Osteocyte (in vitro differentiated cells): ENCODE measurements around the gene ERP44. TPM values are rescaled to one million over a fixed set of nuclear protein-coding genes. Genes with fewer than 3 reads are reported as not detected.
"Not testable (repeated sequence)": the region's sequence is repeated elsewhere in the genome, so short reads cannot be mapped to it uniquely, and the experiment has no call there.

Experiments used
- DNase-seq: peaks from one replicate; pipeline ENCODE4 v3.0.0; 2021; ENCODE audit warnings: mixed read lengths; ENCODE audit not compliant: unreplicated experiment; ENCODE audit errors: extremely low spot score
- H3K27ac Mint-ChIP-seq: one replicate; pipeline ENCODE4 v1.8.0; 2021; ENCODE audit warnings: mild to moderate bottlenecking, mixed read lengths; ENCODE audit not compliant: unreplicated experiment
- H3K27me3 Mint-ChIP-seq: one replicate; pipeline ENCODE4 v1.8.0; 2021; ENCODE audit warnings: mixed read lengths; ENCODE audit not compliant: unreplicated experiment
- H3K36me3 Mint-ChIP-seq: one replicate; pipeline ENCODE4 v1.8.0; 2021; ENCODE audit warnings: mixed read lengths; ENCODE audit not compliant: unreplicated experiment
- H3K4me1 Mint-ChIP-seq: one replicate; pipeline ENCODE4 v1.8.0; 2021; ENCODE audit warnings: mixed read lengths; ENCODE audit not compliant: unreplicated experiment
- H3K4me3 Mint-ChIP-seq: one replicate; pipeline ENCODE4 v1.8.0; 2021; ENCODE audit warnings: mild to moderate bottlenecking, moderate library complexity, mixed read lengths; ENCODE audit not compliant: unreplicated experiment
- H3K9me3 Mint-ChIP-seq: one replicate; pipeline ENCODE4 v1.8.0; 2021; ENCODE audit warnings: mixed read lengths; ENCODE audit not compliant: unreplicated experiment
- total RNA-seq: library from RNA; stranded (reverse); gene quantifications from 2 replicates; pipeline ENCODE4 v1.2.1, GENCODE V29; 2021
- TF ChIP-seq, protein P1 (sequence below): fragments of 200-600 bp; sonication (generic); IDR thresholded peaks from 2 replicates; pipeline ENCODE4 v1.5.0; 2021; ENCODE audit warnings: antibody characterized with exemption, mild to moderate bottlenecking, moderate library complexity

Gene ERP44
- total RNA-seq, 1 donor from 2014 or later, result 24.7 TPM

DNA sequence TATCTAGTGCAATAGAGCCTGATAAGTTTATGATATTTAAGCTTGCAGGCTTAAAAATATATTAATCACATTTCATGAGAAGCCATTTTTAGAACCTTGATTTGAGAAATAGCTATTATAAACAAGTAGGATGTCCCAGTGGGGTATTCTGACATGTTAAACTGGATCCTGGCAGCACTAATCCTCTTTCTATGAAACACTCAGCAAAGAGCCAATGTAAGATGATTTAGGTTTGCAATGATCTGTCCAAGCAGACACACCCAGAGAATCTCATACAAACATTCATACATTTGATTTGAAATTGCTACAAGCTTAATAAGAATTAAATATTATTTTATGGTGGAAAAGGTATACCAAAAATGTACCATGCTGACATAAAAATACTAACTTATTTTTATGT is 86.5 kb downstream of the ERP44 start:
- Mint-ChIP-seq H3K36me3 (peaks cover 24% of the 10 kb centered on the region), H3K27me3 (no peaks in the 10 kb centered on the region), H3K4me3 (no peak overlapping the region), H3K9me3 (peaks cover 6% of the 10 kb centered on the region), H3K27ac (no peak overlapping the region), H3K4me1 (no peaks in the 10 kb centered on the region)
- no peak for DNase-seq
- TF ChIP-seq, protein P1, sequence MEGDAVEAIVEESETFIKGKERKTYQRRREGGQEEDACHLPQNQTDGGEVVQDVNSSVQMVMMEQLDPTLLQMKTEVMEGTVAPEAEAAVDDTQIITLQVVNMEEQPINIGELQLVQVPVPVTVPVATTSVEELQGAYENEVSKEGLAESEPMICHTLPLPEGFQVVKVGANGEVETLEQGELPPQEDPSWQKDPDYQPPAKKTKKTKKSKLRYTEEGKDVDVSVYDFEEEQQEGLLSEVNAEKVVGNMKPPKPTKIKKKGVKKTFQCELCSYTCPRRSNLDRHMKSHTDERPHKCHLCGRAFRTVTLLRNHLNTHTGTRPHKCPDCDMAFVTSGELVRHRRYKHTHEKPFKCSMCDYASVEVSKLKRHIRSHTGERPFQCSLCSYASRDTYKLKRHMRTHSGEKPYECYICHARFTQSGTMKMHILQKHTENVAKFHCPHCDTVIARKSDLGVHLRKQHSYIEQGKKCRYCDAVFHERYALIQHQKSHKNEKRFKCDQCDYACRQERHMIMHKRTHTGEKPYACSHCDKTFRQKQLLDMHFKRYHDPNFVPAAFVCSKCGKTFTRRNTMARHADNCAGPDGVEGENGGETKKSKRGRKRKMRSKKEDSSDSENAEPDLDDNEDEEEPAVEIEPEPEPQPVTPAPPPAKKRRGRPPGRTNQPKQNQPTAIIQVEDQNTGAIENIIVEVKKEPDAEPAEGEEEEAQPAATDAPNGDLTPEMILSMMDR, result no peak

DNA sequence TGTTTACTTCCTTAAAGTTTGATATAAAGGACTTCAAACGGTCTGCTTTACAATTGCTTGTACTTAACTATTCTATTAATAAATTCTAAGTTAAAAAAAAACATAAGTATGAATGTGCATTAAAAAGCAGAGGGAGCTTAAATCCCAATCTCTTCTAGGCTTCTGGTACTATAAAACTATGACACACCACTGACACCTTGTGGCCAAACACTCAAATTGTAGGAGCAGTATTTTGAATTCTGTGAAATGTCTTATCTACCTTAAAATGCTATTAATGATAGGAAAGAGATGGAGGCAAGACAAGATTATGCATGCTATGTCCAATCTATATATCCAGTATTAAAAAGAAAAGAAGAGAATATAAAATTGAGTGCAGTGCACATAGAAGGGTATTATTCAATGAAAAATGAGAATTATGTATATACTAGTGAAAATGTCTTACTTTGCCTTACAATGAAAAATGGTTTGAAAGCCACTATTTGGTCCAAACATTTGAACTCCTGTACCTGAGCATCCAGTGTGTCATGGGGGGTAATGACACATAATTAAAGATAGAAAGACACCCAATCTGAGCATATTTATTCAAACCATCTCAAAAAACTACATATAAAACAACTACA is 87.6 kb downstream of the ERP44 start:
- Mint-ChIP-seq H3K36me3 (peaks cover 24% of the 10 kb centered on the region), H3K27ac (no peak overlapping the region), H3K9me3 (peaks cover 6% of the 10 kb centered on the region), H3K4me1 (no peaks in the 10 kb centered on the region), H3K4me3 (no peak overlapping the region), H3K27me3 (no peaks in the 10 kb centered on the region)
- TF ChIP-seq, protein P1, result peak; percentile 54
- no peak for DNase-seq

DNA sequence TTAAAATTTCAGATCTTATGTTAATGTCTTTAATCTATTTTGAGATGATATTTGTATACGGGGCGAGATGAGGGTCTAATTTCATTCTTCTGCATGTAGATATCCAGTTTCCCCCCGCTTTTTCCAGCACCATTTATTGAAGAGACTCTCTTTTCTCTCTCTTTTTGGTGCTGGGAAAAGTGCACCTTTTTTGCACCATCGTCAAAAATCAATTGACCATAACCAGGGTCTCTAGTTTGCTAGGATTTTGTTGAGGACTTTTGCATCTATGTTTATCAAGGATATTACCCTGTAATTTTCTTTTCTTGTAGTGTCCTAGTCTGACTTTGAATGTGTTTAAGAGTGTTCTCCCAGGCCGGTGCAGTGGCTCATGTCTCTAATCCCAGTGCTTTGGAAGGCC is 99.0 kb downstream of the ERP44 start:
- H3K27me3 Mint-ChIP-seq, result no peaks in the 10 kb centered on the region
- no peak overlapping the region for H3K4me3 Mint-ChIP-seq
- no peak overlapping the region for H3K27ac Mint-ChIP-seq
- TF ChIP-seq, protein P1, result no peak
- H3K4me1 Mint-ChIP-seq, result no peaks in the 10 kb centered on the region
- no peak for DNase-seq
- peaks cover 8% of the 10 kb centered on the region for H3K9me3 Mint-ChIP-seq
- peaks cover 44% of the 10 kb centered on the region for H3K36me3 Mint-ChIP-seq

DNA sequence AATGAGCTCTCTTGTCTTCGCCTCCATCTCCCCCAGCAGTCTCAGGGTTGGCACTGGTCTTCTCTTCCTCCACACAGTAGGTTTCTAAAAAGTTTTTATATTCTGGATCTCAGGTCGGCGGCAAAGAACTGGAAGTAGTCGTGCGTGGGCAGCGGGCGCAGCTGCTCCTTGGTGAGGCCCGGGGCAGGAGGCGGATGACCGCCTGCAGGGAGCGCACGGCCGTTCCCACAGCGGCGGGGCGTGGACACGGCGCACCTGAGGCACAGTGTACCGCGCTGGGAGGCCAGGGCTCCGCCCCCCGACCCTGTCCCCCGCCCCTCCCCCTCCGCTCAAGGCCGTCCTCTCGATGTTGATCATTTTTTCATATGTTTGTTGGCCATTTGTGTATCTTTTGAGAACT is 99.9 kb downstream of the ERP44 start:
- peaks cover 12% of the 10 kb centered on the region for H3K9me3 Mint-ChIP-seq
- TF ChIP-seq, protein P1, result no peak
- H3K4me1 Mint-ChIP-seq, result no peaks in the 10 kb centered on the region
- H3K4me3 Mint-ChIP-seq, result no peak overlapping the region
- no peak for DNase-seq
- no peaks in the 10 kb centered on the region for H3K27me3 Mint-ChIP-seq
- H3K27ac Mint-ChIP-seq, result no peak overlapping the region
- H3K36me3 Mint-ChIP-seq, result peaks cover 45% of the 10 kb centered on the region

DNA sequence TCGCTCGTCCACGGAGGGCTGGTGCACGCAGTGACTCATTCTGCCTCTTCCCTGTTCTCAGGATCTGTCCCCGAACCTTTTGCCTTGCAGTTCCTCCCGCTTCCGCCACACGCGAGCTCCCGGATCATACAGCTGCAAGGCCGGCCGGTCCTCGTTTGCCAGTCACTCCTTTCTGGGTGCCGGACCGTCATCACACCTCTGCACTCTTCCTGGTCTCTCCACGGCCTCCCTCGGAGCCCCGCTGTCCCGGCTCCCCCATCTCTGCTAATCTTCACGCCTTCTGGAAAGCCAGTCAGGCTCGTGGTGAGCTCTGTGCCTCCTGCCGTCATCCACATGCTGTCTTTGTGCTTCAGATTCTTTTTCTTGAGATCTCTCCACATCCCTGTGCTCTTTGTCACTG is 100.5 kb downstream of the ERP44 start:
- no peak for DNase-seq
- TF ChIP-seq, protein P1, result no peak
- peaks cover 48% of the 10 kb centered on the region for H3K36me3 Mint-ChIP-seq
- H3K4me3 Mint-ChIP-seq, result no peak overlapping the region
- H3K4me1 Mint-ChIP-seq, result no peaks in the 10 kb centered on the region
- peaks cover 12% of the 10 kb centered on the region for H3K9me3 Mint-ChIP-seq
- H3K27me3 Mint-ChIP-seq, result no peaks in the 10 kb centered on the region
- no peak overlapping the region for H3K27ac Mint-ChIP-seq

DNA sequence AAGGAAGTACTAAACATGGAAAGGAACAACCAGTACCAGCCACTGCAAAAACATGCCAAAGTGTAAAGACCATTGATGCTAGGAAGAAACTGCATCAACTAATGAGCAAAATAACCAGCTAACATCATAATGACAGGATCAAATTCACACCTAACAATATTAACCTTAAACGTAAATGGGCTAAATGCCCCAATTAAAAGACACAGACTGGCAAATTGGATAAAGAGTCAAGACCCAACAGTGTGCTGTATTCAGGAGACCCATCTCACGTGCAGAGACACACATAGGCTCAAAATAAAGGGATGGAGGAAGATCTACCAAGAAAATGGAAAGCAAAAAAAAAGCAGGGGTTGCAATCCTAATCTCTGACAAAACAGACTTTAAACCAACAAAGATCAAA is 108.3 kb downstream of the ERP44 start:
- Mint-ChIP-seq H3K36me3 (peaks cover 51% of the 10 kb centered on the region), H3K9me3 (peaks cover 46% of the 10 kb centered on the region)
- H3K27me3 Mint-ChIP-seq, result not testable (repeated sequence)

More for the DNA sequence above, 108.3 kb downstream of the ERP44 start:
- not testable (repeated sequence) for H3K27ac Mint-ChIP-seq, DNase-seq, H3K4me3 Mint-ChIP-seq, H3K4me1 Mint-ChIP-seq
